NCI-H2107 treated with DMSO at 0.1 percent for 48 hours (cell line): ENCODE results near the gene IL36B.

Experiments used
- DNase-seq: peaks from one replicate; lab custom pipeline; 2025; ENCODE audit not compliant: unreplicated experiment; lab: John Stamatoyannopoulos, UW

Gene IL36B

DNA sequence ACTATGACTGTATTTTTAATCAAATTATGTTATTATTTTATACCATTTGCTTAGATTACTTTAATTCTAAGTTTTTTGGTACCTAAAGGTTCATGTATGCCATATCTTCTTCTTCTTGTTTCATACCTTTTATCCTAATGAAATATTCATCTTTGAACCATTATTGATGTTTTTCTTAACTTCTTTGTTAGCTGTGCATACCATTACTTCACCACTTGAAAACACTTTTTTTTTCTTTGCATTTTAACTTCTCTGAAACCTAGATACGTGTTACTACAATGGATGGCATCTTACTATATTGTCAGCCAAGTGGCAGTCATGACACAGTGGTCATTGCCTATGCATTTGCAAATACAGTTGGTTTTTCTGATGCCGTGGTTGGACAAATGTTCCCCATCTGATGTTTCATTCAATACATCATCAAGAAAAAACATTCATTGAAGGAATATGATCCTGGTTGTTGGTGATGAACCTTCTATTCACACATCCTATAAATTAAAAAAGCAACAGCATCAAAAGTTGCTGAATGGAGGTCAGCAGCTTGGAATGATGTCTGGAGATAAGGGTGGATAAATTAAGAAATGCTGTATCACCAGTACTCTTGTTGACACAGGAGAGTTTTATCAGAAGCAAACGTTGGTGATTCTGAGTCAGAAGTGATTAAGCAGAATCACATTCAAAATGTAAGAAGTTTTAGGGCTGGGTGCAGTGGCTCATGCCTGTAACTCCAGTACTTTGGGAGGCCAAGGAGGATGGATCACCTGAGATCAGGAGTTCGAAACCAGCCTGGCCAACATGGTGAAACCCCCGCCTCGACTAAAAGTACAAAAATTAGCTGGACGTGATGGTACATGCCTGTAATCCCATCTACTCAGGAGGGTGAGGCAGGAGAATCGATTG, 40.0 kb downstream of the IL36B start:
- no peak for DNase-seq

DNA sequence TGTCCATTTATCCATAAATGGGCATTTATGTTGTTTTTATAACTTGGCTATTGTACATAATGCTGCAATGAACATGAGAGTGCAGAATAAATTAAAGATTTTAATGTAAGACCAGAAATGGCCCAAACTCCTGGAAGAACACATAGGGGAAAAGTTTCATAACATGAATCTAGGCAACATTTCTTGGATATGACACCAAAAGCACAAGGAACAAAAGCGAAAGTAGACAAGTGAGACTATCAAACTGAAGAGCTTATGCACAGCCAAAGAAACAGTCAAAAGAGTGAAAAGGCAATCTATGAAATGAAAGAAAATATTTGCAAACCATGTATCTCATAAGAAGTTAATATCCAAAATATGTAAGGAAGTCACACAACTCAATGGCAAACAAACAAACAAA, 41.6 kb downstream of the IL36B start:
- no peak for DNase-seq

DNA sequence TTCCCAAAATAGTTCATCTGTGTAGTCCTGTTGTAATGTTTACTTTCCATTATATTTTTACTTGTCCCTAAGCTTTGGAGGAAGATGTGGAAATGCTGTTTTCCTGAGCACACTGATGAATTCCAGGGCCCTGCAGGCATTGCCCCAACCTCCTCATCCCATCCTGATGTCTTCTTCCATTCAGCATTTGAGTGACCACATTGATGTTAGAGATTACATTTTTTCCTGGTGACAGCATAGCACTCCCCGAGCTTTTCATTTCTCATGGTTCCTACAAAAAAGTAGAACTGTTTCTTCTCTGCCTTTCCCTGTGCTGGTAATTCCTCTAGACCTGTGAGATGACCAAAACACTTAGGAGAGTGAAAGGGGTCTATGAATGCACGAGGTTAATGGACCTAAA, 42.6 kb downstream of the IL36B start:
- DNase-seq, result no peak

DNA sequence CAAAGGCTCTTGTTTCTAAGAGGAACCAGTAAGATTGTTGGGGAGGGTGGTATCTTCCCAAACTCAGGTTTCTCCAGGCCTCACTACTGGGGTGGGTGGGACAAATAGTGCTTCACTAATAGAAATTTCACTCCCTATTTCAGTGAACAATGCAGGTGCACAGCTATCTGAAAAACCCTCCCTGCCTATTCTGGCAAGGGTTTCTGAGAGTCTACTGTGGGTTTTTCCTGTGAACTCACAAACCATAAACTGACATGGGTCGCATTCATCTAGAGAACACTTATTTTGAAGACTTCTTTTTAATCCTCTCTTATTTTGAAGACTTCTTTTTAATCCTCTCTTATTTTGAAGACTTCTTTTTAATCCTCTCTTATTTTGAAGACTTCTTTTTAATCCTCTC, 43.0 kb downstream of the IL36B start:
- DNase-seq, result no peak

DNA sequence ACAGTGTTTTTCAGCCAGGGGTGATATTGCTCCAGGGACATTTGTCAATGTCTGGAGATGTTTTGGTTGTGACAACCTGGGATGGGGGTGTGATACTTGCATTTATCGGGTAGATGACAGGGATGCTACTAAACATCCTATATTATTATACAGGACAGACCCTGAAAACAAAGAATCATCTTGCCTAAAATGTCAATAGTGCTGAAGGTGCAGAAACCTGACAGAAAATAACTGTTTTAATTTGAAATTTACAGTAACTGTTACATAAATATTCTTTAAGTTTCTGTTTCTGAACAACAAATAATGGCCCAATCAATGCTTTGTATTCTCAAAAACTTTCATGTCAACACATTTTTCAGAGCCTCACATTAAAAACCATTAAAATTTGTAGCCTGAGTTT, 45.4 kb downstream of the IL36B start:
- DNase-seq, result no peak

DNA sequence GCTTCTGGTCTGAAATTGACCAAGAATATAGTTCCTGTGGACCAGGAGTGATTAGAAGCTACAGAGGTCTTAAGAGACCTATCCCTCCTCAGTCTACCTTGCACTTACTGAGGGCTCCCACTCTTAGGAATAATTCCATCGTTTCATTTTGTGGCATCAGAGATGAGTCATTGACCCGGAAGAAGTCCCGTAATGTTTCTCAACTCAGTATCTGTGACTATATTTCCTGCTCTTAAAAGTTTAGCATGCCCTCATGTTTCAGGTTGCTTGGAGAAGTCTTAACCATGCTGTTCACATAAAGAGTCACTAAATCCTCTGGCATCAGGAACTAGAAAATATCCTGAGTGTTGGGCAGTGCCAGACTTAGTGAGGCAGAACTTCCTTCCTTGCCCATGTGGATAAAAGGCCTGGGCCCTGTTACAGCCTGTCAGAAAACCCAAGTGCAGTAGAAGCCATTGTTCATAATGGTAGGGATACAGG, 47.6 kb downstream of the IL36B start, which contains the start of gene IL36A:
TSS of gene IL36A (plus strand) at position 430 of the 480 bp plus-strand sequence. CDS start 413 bp downstream, outside the sequence.
- no peak for DNase-seq

DNA sequence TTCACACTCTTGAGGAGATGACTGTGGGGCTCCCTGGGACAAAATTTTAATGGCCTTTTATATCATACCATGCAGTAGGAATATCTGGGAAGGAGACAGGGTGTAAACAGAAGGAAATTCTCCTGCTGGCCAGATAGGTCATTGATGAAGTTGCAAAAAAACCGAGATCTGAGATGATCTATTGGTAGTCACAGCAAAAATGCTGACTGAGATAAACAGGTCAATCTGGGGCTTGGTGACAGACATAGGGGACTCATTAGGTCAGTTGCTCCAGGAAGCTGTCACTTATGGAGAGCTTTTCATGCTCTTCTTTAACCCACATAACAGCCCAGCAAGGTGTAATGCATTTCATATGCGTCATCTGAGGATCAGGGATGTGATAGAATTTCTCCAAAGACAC, 50.0 kb downstream of the IL36B start:
- DNase-seq, result no peak

DNA sequence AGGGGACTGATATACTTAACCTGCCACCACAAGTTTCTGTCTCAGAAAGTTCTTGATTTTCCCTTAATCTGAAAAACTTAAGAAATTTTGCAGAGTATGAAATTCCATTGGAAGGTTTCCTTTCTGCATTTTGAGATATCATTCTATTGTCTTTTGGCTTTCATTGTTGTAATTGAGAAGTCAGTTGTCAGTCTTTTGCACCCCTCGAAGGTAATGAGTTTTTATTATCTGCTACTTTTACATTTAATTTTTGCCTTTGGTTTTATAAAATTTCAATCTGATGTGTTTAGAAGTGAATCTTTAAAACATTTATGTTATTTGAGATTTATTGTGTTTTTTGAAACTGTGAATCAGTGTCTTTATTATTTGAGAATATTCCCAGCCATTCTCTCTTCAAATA, 52.2 kb downstream of the IL36B start:
- DNase-seq, result no peak

DNA sequence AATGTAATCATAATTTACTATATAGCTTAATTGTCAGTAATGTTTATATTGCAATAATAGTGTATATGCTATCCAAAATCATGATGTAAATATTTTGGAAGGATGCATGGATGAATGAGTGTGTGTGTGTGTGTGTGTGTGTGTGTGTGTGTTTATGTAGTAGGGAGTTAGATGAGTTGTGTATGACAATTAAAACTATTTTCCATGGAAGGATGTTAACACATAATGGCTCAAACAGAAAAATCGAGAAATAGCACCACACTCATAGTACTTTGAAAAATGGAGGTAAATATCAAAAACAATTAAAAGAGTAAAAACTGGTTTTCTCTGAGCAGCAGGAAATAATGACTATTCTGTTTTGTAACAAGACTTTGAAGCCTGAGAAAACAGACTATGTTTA, 55.5 kb downstream of the IL36B start:
- DNase-seq, result no peak

DNA sequence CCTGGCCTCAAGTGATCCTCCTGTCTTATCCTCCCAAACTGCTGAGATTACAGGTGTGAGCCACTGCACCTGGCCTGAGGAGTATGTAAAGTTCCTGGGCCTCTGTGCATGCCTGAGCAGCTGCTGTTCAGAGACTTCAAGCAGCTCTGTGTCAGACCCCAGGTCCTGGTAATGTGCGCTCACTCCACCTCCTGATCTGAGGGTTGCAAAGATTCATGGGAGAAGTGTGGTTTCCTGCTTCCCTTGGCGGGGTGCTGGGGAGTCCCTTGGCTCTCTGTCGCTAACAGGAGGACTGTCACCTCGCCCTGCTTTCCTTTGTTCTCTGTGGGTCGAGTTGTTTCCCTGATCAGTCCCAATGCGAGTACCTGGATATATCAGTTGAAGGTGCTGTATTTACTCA, 56.0 kb downstream of the IL36B start:
- DNase-seq, result no peak

DNA sequence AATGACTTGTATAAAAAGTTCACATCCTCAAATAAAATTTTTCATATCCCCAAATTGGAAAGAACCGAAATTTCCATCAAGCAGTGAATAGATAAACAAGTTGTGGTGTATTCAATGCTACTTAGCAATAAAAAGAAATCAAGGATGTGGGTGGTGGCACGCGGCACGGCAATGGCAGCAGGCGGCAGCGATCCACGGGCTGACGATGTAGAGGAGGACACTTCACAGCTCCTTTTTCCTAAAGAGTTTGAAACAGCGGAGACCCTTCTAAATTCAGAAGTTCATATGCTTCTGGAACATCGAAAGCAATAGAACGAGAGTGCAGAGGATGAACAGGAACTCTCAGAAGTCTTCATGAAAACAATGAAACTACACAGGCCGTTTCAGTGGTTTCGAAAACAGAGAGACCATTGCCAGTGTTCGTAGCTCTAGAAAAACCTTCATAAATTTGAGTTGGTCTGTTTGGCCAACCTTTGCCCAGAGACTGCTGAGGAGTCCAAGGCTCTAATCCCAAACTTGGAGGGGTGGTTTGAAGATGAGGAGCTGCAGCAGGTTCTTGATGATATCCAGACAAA, 57.2 kb downstream of the IL36B start:
- DNase-seq, result no peak

DNA sequence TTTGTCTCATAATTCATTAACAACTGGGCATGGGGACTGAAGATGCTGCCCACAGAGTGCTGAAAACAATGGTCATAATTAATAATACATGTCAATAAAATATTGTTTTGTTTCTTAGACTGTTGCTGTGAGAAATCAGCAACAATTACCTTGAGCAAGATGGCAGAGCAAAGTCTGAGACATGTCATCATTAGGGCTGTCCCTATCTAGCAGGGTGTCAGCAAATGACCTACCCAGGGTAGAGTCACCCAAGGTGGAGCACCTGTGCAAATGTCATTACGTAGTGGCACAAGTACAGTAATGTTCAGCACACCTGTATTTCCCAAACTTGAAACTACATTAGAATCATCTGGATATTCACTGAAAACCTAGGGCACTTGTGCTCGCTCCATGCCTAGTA, 58.0 kb downstream of the IL36B start:
- DNase-seq, result no peak

DNA sequence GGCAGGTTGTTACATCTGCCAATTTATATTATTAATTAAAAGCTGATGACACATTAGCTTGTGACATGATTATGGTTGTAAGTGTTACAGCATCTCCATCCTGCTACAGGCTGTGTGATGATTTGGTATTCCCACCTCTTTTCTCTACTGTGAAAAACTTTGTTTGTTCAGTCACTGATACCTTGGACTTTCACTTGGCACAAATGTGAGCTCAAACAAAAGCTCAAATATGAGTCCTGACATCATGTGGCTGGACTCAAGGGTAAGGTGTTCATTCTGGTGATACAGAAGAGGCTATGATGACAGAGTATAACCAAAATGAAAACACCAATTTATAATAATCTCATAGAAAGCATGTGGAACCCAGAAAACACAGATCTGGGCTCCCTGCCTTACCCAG, 58.8 kb downstream of the IL36B start:
- DNase-seq, result no peak

DNA sequence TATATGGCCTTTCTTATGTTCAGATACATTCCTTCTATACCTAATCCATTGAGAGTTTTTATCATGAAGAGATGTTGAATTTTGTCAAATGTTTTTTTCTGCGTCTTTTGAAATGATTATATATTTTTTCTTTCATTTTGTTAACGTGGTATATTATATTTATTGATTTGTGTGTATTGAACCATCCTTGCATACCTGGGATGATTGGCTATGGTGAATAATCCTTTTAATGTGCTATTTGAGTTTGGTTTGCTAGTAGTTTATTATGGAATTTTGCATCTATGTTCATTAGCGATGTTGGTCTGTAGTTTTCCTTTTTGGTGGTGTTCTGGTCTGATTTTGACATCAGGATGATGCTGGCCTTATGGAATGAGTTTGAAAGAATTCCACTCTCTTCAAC, 63.1 kb downstream of the IL36B start:
- no peak for DNase-seq

DNA sequence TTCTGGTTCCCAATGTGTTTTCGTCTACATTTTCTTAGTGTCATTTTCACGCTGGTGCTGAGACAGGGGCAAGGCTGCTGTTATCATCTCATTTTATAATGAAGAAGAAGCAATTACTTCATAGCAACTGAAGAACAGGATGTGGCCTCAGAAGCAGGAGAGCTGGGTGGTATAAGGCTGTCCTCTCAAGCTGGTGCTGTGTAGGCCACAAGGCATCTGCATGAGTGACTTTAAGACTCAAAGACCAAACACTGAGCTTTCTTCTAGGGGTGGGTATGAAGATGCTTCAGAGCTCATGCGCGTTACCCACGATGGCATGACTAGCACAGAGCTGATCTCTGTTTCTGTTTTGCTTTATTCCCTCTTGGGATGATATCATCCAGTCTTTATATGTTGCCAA, 67.6 kb downstream of the IL36B start:
- no peak for DNase-seq

DNA sequence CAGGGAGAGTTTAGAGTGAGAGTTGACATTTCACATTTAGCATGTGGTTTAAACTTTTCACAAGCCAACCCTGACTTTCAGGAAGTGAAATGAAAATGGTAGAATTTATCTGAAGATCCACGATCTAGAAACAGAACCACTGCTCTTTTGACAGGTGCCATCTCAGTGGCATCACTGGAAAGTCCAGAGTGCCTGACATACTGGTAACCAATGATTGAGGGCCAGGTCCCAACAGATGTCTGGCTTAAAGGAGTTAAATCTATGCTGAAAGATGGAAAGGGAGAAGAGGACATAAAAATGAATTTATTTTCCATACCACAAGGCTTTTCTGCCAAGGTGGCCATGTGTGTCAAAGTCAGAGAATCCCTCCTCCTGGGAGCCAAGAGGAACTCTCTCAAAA, 72.1 kb downstream of the IL36B start:
- no peak for DNase-seq

DNA sequence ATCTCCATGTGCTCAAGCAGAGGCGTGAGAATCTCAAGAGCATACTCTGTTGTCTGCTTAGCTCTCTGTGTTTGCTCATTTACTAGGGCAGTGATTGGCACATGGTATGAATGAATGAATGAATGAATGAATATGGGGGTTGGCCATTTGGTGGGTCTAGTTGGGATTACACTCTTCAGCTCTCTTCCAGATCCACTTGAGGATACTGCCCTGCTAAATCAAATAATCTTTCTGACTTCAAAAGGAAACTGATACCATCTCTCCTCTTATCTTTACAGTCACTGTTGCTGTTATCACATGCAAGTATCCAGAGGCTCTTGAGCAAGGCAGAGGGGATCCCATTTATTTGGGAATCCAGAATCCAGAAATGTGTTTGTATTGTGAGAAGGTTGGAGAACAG, 72.9 kb downstream of the IL36B start:
- no peak for DNase-seq

DNA sequence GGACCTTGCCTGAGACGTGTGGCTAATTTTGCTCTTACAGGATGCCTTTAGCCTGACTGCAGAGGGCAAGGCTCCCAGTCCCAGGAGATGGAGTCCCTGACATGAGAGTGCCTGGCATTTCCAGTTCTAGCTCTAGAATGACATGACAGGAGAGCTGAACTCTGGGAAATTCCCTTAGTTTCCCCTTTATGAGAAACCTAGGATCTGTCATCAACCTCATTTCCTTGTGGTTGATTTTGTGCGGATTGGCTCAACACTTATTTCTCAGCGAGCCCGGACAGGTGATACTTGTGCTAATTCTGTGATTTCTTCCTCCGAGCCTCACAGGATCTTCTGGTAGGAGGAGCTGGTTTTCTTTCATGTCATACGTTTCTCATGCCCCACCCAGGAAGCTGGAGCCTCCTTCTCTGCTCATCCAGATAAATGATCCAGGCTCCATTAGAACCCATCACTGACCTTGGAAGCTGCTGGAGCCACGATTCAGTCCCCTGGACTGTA, 75.1 kb downstream of the IL36B start, which contains the start of gene IL36G:
TSS of gene IL36G (plus strand) at position 448 of the 498 bp plus-strand sequence. CDS start 633 bp downstream, outside the sequence.
- no peak for DNase-seq
